GM23338 (cell line): ENCODE measurements around the gene APBB1IP. TPM values are rescaled to one million over a fixed set of nuclear protein-coding genes. Genes with fewer than 3 reads are reported as not detected.

ENCODE experiments used
- ATAC-seq: fragments of 200-7000 bp; cut with Tn5 transposase; 3 replicates; pipeline ENCODE4 v1.9.1; 2020
- DNase-seq: peaks from one replicate; pipeline ENCODE4 v3.0.0-alpha.2; 2015; ENCODE audit warnings: low spot score
- H2AFZ ChIP-seq: fragments of 200-600 bp; sonication (generic); 2 replicates; pipeline ENCODE4 v1.8.0; 2016; ENCODE audit warnings: antibody characterized with exemption, mild to moderate bottlenecking, moderate library complexity
- H3F3A ChIP-seq: fragments of 200-600 bp; sonication (generic); replicated peaks from 2 replicates; pipeline ENCODE4 v1.8.0; 2017; ENCODE audit warnings: antibody characterized with exemption, mixed run types, low read depth
- H3K27ac ChIP-seq: fragments of 200-600 bp; sonication (generic); 2 replicates; pipeline ENCODE4 v1.6.1; 2016; ENCODE audit warnings: low read depth
- H3K27me3 ChIP-seq: fragments of 200-600 bp; sonication (generic); 2 replicates; pipeline ENCODE4 v1.8.0; 2016; ENCODE audit warnings: mild to moderate bottlenecking, mixed run types, moderate library complexity; ENCODE audit not compliant: insufficient read depth
- H3K36me3 ChIP-seq: fragments of 200-600 bp; sonication (generic); 2 replicates; pipeline ENCODE4 v1.8.0; 2016; ENCODE audit warnings: mild to moderate bottlenecking; ENCODE audit not compliant: insufficient read depth
- H3K4me1 ChIP-seq: fragments of 200-600 bp; sonication (generic); 2 replicates; pipeline ENCODE4 v1.8.0; 2016; ENCODE audit warnings: mild to moderate bottlenecking, moderate library complexity; ENCODE audit not compliant: insufficient read depth
- H3K4me2 ChIP-seq: fragments of 200-600 bp; sonication (generic); 2 replicates; pipeline ENCODE4 v1.7.1; 2017; ENCODE audit warnings: mixed run types
- H3K4me3 ChIP-seq: fragments of 200-600 bp; sonication (generic); 2 replicates; pipeline ENCODE4 v1.6.1; 2016; ENCODE audit warnings: mixed run types
- H3K79me2 ChIP-seq: fragments of 200-600 bp; sonication (generic); replicated peaks from 2 replicates; pipeline ENCODE4 v1.8.0; 2017; ENCODE audit warnings: mild to moderate bottlenecking; ENCODE audit not compliant: insufficient read depth
- H3K9me2 ChIP-seq: fragments of 200-600 bp; sonication (generic); 2 replicates; pipeline ENCODE4 v1.8.0; 2017; ENCODE audit not compliant: insufficient read depth
- H4K20me1 ChIP-seq: fragments of 200-600 bp; sonication (generic); replicated peaks from 2 replicates; pipeline ENCODE4 v1.8.0; 2017; ENCODE audit warnings: mild to moderate bottlenecking; ENCODE audit not compliant: insufficient read depth
- H3K27ac Mint-ChIP-seq: 2 replicates; pipeline ENCODE4 v1.8.0; 2020; ENCODE audit warnings: inconsistent platforms, mild to moderate bottlenecking, moderate library complexity, mixed read lengths
- H3K27me3 Mint-ChIP-seq: 3 replicates; pipeline ENCODE4 v1.8.0; 2022; ENCODE audit warnings: low read depth, mild to moderate bottlenecking, moderate library complexity, mixed read lengths, inconsistent platforms; ENCODE audit not compliant: insufficient read depth, poor library complexity
- H3K36me3 Mint-ChIP-seq: 3 replicates; pipeline ENCODE4 v1.8.0; 2021; ENCODE audit warnings: low read depth, mild to moderate bottlenecking, inconsistent platforms, moderate library complexity, mixed read lengths
- H3K4me1 Mint-ChIP-seq: 3 replicates; pipeline ENCODE4 v1.8.0; 2020; ENCODE audit warnings: mild to moderate bottlenecking, inconsistent platforms, mixed read lengths
- H3K4me3 Mint-ChIP-seq: 3 replicates; pipeline ENCODE4 v1.8.0; 2021; ENCODE audit warnings: moderate library complexity, mild to moderate bottlenecking, inconsistent platforms, mixed read lengths
- H3K9me3 Mint-ChIP-seq: 3 replicates; pipeline ENCODE4 v1.8.0; 2020; ENCODE audit warnings: moderate library complexity, mild to moderate bottlenecking, inconsistent platforms, mixed read lengths
- CREB1 ChIP-seq: fragments of 250-450 bp; sonication (Bioruptor Pico); IDR thresholded peaks from 2 replicates; pipeline ENCODE4 v1.5.0; 2020; ENCODE audit warnings: low read depth, mild to moderate bottlenecking, moderate library complexity
- EZH2 ChIP-seq: fragments of 200-600 bp; sonication (generic); IDR thresholded peaks from one replicate; pipeline ENCODE4 v1.8.0; 2017; ENCODE audit warnings: antibody characterized with exemption, mild to moderate bottlenecking, low read depth; ENCODE audit not compliant: unreplicated experiment
- EZH2phosphoT487 ChIP-seq: fragments of 200-600 bp; sonication (generic); IDR thresholded peaks from one replicate; pipeline ENCODE4 v1.8.1; 2018; ENCODE audit warnings: antibody characterized with exemption; ENCODE audit not compliant: unreplicated experiment
- JUNB ChIP-seq: IDR thresholded peaks from one replicate; pipeline ENCODE4 v1.6.1; 2016; ENCODE audit warnings: antibody characterized with exemption; ENCODE audit not compliant: unreplicated experiment
- NANOG ChIP-seq: IDR thresholded peaks from 2 replicates; pipeline ENCODE4 v1.6.1; 2016; ENCODE audit warnings: antibody characterized with exemption, borderline replicate concordance
- POLR2AphosphoS5 ChIP-seq: IDR thresholded peaks from 2 replicates; pipeline ENCODE4 v1.6.1; 2016; ENCODE audit warnings: antibody characterized with exemption, low read depth
- STAT1 ChIP-seq: IDR thresholded peaks from one replicate; pipeline ENCODE4 v1.6.1; 2016; ENCODE audit warnings: antibody characterized with exemption; ENCODE audit not compliant: unreplicated experiment
- ZNF114 ChIP-seq: fragments of 250-450 bp; sonication (Bioruptor Pico); IDR thresholded peaks from 2 replicates; pipeline ENCODE4 v1.5.0; 2020; ENCODE audit warnings: mild to moderate bottlenecking, moderate library complexity
- ZNF331 ChIP-seq: fragments of 250-450 bp; sonication (Bioruptor Pico); IDR thresholded peaks from 2 replicates; pipeline ENCODE4 v1.5.0; 2020; ENCODE audit warnings: low read depth, mild to moderate bottlenecking, moderate library complexity
- polyA plus RNA-seq: library from polyadenylated mRNA; unstranded; fragments of >200 nt; fragmentation: Nextera tagmentation; extraction: Ambion mirVana; gene quantifications from 2 replicates; pipeline ENCODE4 v1.2.1, GENCODE V29; 2016
- total RNA-seq: library from RNA; depleted of rRNA; stranded (reverse); fragments of >200 nt; shearing (Covaris generic); gene quantifications from 2 replicates; pipeline ENCODE4 v1.2.3, GENCODE V29; 2014
- TF ChIP-seq, protein P1 (sequence below): IDR thresholded peaks from 2 replicates; pipeline ENCODE4 v1.6.1; 2016; ENCODE audit warnings: antibody characterized with exemption
- TF ChIP-seq, protein P2 (sequence below): fragments of 250-450 bp; sonication (Bioruptor Pico); IDR thresholded peaks from 2 replicates; pipeline ENCODE4 v1.5.0; 2020; ENCODE audit warnings: mild to moderate bottlenecking, moderate library complexity
- TF ChIP-seq, protein P3 (sequence below), 2 experiments: fragments of 200-600 bp in 1 of 2; sonication (generic) in 1 of 2; conservative IDR thresholded peaks; 2 replicates each; pipeline versions ENCODE4 v1.5.1 to v1.6.1; 2016 to 2017; ENCODE audit warnings: antibody characterized with exemption in 2 of 2, low read depth in 2 of 2, mild to moderate bottlenecking in 2 of 2, moderate library complexity in 1 of 2

Gene APBB1IP
- total and polyA plus RNA-seq, 2 experiments from 2014 or later: 0.14 to 0.16 TPM

DNA sequence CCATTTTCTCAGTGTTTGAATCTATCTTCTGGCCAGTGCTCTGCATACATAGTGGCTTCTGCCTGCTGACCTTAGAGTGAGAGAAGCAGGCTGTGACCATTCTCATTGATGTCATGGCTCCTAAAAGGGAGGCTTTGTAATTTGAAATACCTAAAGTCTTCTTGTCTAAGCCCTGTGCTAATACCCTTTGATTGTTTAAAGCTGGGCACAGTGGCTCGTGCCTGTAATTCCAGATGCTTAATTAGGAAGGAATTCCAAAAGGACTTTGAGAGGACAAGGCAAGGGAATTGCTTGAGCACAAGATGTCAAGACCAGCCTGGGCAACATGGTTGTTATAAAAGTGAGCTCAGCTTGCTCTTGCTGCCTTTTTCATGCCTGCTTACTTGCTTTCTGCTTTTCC lies 81.7 kb downstream of the APBB1IP start:
- Mint-ChIP-seq H3K27ac (no peak overlapping the region), H3K4me3 (no peak overlapping the region), H3K36me3 (0 out of 3 replicates have a peak, but pooled peaks cover 2% of the 10 kb centered on the region), H3K9me3 (no peaks in the 10 kb centered on the region), H3K4me1 (peaks cover 17% of the 10 kb centered on the region; the same call in 2 of the 3 replicates), H3K27me3 (peaks cover 1% of the 10 kb centered on the region)
- no peaks in the 10 kb centered on the region for H3K36me3 ChIP-seq
- DNase-seq (no peak), ATAC-seq (no peak)
- H3K27ac ChIP-seq: no peak overlapping the region
- no peaks in the 10 kb centered on the region for H3K27me3 ChIP-seq
- H3K4me2 ChIP-seq: no peak overlapping the region
- no peak for TF ChIP-seq EZH2phosphoT487
- TF ChIP-seq ZNF331 (CRISPR knock-in tag): no peak
- TF ChIP-seq POLR2AphosphoS5: no peak
- TF ChIP-seq, protein P1, sequence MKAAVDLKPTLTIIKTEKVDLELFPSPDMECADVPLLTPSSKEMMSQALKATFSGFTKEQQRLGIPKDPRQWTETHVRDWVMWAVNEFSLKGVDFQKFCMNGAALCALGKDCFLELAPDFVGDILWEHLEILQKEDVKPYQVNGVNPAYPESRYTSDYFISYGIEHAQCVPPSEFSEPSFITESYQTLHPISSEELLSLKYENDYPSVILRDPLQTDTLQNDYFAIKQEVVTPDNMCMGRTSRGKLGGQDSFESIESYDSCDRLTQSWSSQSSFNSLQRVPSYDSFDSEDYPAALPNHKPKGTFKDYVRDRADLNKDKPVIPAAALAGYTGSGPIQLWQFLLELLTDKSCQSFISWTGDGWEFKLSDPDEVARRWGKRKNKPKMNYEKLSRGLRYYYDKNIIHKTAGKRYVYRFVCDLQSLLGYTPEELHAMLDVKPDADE: no peak
- TF ChIP-seq STAT1: no peak
- TF ChIP-seq EZH2: no peak
- H3K4me1 ChIP-seq: peaks cover 7% of the 10 kb centered on the region; the same call in 1 of the 2 replicates
- no peaks in the 10 kb centered on the region for H4K20me1 ChIP-seq
- H3K9me2 ChIP-seq: 0 out of 2 replicates have a peak, but pooled peaks cover 3% of the 10 kb centered on the region
- H2AFZ ChIP-seq: 0 out of 2 replicates have a peak overlapping the region, but pooled peaks have one; percentile 14
- no peaks in the 10 kb centered on the region for H3F3A ChIP-seq
- no peaks in the 10 kb centered on the region for H3K79me2 ChIP-seq
- H3K4me3 ChIP-seq: no peak overlapping the region

DNA sequence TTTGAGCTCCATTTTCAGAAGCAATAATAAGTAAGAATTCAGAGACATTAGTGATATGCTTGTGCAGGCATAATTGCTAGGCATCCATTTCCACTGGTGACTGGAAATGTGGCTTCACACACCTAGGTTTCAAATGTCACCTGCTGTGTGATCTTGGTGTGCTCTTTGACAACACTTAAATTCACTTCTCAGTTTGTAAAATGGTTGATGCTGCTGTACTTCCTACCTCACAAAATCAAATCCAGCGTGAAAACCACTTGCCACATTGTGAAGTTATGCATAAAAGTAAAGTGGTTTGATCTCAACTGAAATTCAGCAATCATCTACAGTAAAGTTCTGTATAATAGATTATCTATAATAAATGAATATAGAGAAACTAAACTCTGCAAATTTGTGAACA lies 82.4 kb downstream of the APBB1IP start:
- ATAC-seq (no peak), DNase-seq (no peak)
- peaks cover 17% of the 10 kb centered on the region; the same call in 2 of the 3 replicates for H3K4me1 Mint-ChIP-seq
- Histone ChIP-seq H2AFZ (no peak overlapping the region), H3K4me1 (peaks cover 7% of the 10 kb centered on the region; the same call in 1 of the 2 replicates), H3K9me2 (no peaks in the 10 kb centered on the region), H3K27ac (no peak overlapping the region), H3K27me3 (no peaks in the 10 kb centered on the region), H3K79me2 (no peaks in the 10 kb centered on the region), H3K4me3 (no peak overlapping the region), H4K20me1 (no peaks in the 10 kb centered on the region; the same call in 1 of the 2 replicates), H3K4me2 (no peak overlapping the region), H3K36me3 (no peaks in the 10 kb centered on the region), H3F3A (no peaks in the 10 kb centered on the region)
- no peak overlapping the region for H3K27ac Mint-ChIP-seq
- 0 out of 3 replicates have a peak, but pooled peaks cover 2% of the 10 kb centered on the region for H3K36me3 Mint-ChIP-seq
- peaks cover 1% of the 10 kb centered on the region for H3K27me3 Mint-ChIP-seq
- H3K9me3 Mint-ChIP-seq: no peaks in the 10 kb centered on the region
- no peak overlapping the region for H3K4me3 Mint-ChIP-seq
- TF ChIP-seq CREB1 (CRISPR knock-in tag): no peak
- TF ChIP-seq, protein P2, sequence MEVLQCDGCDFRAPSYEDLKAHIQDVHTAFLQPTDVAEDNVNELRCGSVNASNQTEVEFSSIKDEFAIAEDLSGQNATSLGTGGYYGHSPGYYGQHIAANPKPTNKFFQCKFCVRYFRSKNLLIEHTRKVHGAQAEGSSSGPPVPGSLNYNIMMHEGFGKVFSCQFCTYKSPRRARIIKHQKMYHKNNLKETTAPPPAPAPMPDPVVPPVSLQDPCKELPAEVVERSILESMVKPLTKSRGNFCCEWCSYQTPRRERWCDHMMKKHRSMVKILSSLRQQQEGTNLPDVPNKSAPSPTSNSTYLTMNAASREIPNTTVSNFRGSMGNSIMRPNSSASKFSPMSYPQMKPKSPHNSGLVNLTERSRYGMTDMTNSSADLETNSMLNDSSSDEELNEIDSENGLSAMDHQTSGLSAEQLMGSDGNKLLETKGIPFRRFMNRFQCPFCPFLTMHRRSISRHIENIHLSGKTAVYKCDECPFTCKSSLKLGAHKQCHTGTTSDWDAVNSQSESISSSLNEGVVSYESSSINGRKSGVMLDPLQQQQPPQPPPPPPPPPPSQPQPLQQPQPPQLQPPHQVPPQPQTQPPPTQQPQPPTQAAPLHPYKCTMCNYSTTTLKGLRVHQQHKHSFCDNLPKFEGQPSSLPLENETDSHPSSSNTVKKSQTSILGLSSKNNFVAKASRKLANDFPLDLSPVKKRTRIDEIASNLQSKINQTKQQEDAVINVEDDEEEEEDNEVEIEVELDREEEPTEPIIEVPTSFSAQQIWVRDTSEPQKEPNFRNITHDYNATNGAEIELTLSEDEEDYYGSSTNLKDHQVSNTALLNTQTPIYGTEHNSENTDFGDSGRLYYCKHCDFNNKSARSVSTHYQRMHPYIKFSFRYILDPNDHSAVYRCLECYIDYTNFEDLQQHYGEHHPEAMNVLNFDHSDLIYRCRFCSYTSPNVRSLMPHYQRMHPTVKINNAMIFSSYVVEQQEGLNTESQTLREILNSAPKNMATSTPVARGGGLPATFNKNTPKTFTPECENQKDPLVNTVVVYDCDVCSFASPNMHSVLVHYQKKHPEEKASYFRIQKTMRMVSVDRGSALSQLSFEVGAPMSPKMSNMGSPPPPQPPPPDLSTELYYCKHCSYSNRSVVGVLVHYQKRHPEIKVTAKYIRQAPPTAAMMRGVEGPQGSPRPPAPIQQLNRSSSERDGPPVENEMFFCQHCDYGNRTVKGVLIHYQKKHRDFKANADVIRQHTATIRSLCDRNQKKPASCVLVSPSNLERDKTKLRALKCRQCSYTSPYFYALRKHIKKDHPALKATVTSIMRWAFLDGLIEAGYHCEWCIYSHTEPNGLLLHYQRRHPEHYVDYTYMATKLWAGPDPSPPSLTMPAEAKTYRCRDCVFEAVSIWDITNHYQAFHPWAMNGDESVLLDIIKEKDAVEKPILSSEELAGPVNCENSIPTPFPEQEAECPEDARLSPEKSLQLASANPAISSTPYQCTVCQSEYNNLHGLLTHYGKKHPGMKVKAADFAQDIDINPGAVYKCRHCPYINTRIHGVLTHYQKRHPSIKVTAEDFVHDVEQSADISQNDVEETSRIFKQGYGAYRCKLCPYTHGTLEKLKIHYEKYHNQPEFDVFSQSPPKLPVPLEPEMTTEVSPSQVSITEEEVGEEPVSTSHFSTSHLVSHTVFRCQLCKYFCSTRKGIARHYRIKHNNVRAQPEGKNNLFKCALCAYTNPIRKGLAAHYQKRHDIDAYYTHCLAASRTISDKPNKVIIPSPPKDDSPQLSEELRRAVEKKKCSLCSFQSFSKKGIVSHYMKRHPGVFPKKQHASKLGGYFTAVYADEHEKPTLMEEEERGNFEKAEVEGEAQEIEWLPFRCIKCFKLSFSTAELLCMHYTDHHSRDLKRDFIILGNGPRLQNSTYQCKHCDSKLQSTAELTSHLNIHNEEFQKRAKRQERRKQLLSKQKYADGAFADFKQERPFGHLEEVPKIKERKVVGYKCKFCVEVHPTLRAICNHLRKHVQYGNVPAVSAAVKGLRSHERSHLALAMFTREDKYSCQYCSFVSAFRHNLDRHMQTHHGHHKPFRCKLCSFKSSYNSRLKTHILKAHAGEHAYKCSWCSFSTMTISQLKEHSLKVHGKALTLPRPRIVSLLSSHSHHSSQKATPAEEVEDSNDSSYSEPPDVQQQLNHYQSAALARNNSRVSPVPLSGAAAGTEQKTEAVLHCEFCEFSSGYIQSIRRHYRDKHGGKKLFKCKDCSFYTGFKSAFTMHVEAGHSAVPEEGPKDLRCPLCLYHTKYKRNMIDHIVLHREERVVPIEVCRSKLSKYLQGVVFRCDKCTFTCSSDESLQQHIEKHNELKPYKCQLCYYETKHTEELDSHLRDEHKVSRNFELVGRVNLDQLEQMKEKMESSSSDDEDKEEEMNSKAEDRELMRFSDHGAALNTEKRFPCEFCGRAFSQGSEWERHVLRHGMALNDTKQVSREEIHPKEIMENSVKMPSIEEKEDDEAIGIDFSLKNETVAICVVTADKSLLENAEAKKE (CRISPR knock-in tag): no peak
- no peak for TF ChIP-seq NANOG
- no peak for TF ChIP-seq JUNB
- TF ChIP-seq, protein P3, sequence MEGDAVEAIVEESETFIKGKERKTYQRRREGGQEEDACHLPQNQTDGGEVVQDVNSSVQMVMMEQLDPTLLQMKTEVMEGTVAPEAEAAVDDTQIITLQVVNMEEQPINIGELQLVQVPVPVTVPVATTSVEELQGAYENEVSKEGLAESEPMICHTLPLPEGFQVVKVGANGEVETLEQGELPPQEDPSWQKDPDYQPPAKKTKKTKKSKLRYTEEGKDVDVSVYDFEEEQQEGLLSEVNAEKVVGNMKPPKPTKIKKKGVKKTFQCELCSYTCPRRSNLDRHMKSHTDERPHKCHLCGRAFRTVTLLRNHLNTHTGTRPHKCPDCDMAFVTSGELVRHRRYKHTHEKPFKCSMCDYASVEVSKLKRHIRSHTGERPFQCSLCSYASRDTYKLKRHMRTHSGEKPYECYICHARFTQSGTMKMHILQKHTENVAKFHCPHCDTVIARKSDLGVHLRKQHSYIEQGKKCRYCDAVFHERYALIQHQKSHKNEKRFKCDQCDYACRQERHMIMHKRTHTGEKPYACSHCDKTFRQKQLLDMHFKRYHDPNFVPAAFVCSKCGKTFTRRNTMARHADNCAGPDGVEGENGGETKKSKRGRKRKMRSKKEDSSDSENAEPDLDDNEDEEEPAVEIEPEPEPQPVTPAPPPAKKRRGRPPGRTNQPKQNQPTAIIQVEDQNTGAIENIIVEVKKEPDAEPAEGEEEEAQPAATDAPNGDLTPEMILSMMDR (conservative IDR thresholded peaks at IDR 0.05; ENCODE audit: low read depth in 2 of 2): no peak
- TF ChIP-seq EZH2: no peak
- no peak for TF ChIP-seq ZNF114 (CRISPR knock-in tag)
